GM12874 (cell line): Measurements from ENCODE around the gene NOL12.

Experiments
- CTCF ChIP-seq: IDR thresholded peaks from 2 replicates; pipeline ENCODE4 v1.5.1; 2011; ENCODE audit warnings: low read depth, mild to moderate bottlenecking, control low read depth, low read length, moderate library complexity; ENCODE audit not compliant: insufficient read depth

The NOL12 gene

GRCh38 chr22:37674248-37674647 lies 11.9 kb upstream of the NOL12 start:
- TF ChIP-seq CTCF, result no peak

- TF ChIP-seq CTCF, result no peak
Measured at GRCh38 chr22:37674951-37675929, 10.9 kb upstream of the NOL12 start, which contains the start of gene LGALS1. Gene LGALS1, plus strand, starts transcription at chr22:37675636. Its CDS starts 67 bp downstream, at chr22:37675703.

- TF ChIP-seq CTCF, result no peak
Measured at GRCh38 chr22:37675930-37676735, 10.0 kb upstream of the NOL12 start.

- no peak for TF ChIP-seq CTCF
Measured at GRCh38 chr22:37676736-37677492, 9.2 kb upstream of the NOL12 start.

GRCh38 chr22:37677493-37677974 lies 8.6 kb upstream of the NOL12 start:
- no peak for TF ChIP-seq CTCF

GRCh38 chr22:37678372-37678771 lies 7.8 kb upstream of the NOL12 start:
- TF ChIP-seq CTCF, result no peak
